ENCODE data around the gene XYLT2.
A peak's percentile ranks its signal among the peaks of the same experiment; 100 is the strongest.

Gene XYLT2

DNA sequence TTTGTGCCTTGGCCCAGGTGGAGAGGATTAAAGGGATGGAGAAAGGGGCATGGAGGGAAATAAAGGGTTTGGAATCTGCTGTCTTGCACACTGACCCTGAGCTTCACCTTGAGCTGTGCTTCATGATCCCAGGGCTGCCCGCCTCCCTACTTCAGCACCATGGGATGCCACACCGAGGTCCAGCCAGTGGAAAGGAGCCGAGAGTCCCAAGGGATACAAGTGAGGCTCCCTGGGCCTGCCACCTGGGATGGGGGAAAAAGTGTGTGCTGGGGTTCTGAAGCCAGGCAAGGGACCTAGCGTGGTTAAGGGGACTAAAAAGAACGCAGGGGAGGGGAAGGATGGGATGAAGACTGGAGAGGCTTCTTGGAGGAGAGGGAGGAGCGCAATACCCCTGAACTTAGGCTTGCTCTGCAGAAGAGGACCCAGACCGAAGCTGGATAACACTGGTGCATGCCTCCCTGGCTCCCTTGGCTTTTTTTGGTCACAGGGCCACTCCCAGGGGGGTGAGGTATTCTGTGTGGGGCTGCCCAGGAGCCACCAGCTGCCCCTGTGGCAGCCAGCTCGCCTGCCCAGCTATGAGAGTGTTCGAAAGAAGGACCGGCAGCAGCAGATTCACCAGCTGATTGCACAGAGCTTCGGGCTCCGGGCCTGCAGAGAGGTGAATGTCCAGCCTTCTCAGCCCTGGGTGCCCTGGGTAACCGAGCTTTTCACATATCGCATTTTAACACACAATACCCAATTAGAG, 19.9 kb downstream of the XYLT2 start:
- no peak for DNase-seq

DNA sequence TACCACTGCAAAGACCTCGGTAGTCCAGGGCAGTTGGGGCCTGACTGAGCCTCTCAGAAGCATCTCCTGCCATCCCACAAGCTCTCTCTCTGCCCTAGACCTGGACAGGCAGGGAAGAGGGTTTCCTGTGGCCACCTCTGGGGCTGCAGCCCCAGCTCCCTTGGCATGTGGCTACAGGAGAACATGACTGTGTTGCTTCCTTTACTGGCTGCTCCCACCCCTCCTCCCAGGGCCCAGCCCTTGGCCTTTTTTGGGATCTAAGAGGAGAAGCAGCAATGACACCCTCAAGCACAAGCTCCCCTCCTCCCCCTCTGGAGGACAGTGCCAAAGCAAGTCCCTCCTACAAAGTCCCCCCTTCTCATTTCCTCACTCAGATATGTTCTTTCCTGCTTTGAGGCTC, 21.5 kb downstream of the XYLT2 start:
- no peak for DNase-seq

DNA sequence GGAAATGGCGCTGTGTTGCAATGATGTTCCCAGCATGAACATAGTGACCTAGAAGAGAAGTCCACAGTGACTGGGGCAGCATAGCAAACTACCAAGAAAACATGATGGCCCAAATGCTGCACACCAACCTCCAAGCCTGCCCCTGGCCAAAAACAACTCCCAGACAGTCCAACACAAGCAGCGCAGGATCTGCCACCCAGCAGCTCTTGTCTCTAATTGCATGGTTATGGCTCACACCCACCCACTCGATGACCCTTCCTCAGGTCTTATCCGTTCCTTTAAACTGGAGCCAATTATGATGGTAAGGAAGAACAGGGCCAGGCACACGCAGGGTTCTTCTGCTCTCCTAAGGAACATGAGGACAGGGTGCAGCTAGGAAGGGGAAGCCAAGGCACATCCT, 24.1 kb downstream of the XYLT2 start:
- DNase-seq, result no peak

DNA sequence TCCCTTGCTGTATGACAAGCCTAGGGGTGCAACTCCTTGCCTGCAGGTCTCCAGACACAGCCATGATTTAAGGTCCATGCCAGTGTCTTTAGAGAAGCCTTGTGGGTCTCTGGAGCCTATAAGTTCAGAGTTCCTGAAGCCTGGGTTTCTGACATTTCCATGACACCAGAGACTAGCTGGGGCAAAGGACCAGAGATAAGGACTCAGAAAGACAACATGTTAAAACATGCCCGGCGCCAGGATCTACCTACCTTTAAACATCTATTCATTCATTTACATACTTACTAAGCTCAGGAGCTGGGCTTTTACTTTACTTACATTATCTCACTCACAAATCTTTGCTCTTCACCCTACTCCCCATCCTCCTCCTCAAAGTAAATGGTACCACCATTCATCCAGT, 25.6 kb downstream of the XYLT2 start:
- no peak for DNase-seq

DNA sequence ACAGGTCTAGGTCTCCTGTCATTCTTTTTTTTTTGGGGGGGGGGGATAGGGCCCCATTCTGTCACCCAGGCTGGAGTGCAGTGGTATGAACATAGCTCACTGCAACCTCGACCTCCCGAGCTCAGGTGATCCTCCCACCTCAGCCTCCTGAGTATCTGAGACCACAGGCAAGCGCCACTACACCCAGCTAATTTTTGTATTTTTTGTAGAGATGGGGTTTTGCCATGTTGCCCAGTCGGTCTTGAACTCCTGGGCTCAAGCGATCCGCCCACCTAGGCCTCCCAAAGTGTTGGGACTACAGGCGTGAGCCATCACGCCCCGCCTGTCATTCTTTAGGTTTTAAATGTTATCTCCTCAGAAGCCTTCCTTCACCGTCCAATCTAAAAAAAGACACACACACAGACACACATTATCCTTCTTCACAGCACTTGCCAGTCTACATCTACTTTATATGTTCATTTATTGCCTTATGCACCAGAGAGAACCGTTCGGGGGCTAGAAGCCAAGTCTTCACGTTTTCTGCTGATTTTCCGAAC, 26.4 kb downstream of the XYLT2 start:
- no peak for DNase-seq

DNA sequence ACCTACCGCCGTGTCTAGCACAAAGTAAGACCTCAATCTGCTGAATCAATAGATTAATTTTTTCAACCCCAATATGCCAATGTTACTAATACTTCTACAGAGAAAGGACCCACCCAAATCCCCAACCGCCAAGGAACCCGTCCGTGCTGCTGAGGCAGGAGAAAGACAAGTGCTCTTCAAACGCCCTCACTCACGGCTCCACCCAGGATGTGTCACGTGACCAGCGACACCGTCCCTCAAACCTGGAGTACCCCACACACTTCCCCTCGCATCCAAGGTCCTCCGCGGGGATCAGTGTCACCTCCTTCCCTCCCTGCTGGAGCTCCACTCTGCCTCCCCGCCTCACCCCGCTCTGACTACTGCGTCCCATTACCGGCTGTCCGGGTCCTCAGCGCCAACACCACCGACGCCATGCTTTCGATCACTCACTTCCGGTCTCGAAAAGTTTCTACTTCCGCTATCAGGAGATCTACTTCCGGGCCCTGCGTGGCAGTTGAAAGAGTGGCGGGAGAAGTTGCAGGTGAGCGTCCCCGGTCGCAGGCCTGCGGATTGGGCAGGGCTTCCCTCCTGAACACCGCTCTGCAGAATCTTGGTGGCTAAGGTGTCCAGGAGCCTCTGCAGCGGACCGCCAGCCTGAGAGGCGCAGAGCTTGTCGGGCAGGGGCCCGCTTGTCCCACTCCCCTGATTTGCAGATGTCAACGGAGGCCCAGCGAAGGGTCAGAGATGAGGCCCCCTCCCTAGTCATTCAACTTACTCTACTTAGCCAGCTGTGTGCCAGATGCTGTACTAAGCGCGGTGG, 27.0 kb downstream of the XYLT2 start, which contains the start of the genes EME1 and MRPL27:
EME1 (plus strand) TSS at position 472 of the 799 bp plus-strand sequence. CDS start 1,980 bp downstream, outside the sequence.
MRPL27 (minus strand) TSS at position 427 of the 799 bp plus-strand sequence; CDS start at position 413, 14 bp downstream.
- DNase-seq, result peak; percentile 72 to 80

DNA sequence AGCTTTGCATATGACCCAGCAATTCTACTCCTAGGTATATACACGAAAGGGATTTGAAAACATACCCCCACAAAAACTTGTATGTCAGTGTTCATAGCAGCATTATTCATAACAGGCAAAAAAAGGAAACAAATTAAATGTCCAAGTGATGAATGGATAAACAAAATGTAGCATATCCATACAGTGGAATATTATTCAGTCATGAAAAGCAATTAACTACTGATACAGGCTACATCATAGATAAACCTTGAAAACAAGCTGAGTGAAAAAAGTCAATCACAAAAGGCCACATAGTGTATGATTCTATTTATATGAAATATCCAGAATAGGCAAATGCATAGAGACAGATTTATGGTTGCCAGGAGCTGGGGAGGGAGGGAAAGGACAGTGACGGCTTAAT, 27.8 kb downstream of the XYLT2 start:
- DNase-seq, result no peak

DNA sequence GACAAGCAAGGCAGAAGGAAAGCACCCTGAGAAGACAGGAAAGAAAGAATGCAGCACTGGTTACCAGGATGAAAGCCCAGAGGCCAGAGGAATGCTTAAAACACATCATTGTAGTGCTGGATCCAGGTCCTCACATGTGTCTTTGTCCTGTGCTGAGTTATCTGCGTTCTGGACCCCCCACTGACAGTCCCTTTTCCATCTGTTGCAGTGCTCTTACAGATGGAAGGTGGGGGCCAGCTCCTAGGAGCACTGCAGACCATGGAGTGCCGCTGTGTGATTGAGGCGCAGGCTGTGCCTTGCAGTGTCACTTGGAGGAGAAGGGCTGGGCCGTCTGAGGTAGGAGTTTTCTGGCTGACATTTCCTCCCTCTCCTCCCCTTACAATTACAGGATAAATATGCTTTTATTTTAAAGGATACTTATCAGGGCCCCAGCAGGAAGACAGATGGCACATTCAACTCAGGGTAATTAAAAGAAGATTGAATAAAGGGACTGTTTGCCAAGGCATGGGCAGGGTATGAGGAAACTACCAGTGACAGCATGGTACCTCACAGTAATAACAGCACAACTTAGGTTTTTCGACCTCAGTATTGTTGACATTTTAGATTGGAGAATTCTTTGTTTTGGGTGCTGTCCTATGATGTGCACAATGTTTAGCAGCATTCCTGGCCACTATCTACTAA, 30.1 kb downstream of the XYLT2 start:
- no peak for DNase-seq

DNA sequence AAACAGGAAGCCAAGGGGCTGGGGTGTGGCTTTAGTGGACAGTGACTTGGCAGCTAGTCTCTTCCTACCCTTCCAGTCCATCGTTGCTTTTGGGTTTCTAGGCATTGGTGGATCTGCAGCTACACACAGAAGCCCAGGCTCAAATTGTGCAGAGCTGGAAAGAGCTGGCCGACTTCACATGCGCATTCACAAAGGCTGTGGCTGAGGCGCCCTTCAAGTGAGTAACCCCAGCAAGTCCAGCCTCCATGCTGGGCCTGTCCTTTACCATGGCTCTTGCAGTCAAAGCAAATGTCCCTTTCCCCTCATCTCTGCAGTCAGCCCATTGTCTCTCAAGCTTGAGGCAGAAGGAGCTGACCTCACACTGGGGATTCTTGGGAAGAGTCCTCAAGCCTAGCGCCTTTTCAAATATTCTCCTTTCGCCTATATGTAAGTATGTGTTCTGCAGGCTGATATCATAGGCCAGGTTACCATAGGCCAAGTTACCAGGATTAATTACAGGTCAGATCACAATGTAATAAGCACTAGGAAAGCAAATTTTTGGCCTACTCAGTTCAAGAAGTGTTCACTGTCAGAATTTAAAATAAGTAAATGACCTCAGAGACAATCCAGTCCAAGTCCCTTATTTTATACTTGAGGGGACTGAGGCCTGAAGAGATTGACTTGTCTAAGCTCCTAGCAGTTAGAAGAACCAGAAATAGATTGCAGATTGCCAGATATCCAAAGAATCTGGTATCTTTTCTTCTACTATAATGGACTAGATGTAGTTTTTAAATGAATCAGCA, 33.6 kb downstream of the XYLT2 start:
- no peak for DNase-seq

DNA sequence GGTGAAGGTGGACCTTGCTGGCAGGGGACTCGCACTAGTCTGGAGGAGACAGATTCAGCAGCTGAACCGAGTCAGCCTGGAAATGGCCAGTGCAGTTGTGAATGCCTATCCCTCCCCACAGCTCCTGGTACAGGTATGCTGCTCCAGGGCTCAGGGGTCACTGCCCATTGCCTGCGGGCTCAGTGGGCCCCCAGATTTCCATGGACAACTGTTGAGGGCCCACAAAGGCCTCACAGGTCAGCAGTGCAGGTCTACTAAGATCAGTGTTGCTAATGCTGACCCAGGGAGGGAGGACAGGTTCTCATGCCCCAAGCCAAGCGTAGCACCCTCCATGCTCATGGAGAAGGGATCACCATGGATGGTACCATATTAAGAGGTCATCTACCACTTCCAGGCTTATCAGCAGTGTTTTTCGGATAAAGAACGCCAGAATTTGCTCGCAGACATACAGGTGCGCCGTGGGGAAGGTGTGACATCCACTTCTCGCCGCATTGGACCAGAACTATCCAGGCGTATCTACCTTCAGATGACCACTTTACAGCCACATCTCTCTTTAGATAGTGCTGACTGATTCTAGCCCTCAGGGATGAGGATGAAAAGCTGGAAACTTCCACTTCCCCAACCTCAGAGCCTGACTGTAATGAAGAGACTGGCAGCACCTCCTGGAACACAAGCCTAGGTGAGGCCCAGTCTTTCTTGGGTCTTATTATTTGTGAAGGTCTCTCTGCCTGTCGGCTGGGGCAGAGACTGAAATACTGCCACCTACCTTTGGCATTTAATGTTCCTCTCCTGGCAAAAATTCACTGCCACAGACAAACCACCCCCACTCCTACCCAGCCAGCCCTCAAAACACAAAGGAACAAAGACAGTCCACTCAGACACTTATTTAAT, 34.7 kb downstream of the XYLT2 start:
- no peak for DNase-seq

DNA sequence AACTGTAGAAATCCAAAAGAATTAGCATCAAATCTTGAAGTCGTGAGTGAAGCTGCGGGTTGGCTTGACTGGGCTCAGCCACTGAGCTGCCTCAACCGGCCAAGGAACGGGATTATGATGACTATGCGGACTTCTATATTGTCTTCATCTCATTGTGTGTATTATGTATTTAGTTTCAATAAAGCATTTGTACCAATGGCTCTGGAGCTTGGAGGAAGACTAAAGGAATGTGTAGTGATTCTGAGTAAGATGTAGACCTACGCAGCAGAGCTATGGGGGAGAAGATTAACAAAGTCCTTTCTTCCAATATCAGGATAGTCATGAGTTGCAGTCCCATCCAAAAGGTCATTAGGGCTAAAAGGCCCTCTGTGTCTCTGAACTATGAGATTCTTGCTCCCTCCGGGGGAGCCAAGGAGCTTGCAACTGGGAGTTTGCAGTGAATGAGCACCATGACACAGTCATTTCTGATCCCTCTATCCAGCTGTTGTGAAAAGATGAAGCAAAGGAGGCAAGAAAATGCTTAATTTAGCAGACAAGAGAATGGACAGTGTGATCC, 35.4 kb downstream of the XYLT2 start:
- no peak for DNase-seq

DNA sequence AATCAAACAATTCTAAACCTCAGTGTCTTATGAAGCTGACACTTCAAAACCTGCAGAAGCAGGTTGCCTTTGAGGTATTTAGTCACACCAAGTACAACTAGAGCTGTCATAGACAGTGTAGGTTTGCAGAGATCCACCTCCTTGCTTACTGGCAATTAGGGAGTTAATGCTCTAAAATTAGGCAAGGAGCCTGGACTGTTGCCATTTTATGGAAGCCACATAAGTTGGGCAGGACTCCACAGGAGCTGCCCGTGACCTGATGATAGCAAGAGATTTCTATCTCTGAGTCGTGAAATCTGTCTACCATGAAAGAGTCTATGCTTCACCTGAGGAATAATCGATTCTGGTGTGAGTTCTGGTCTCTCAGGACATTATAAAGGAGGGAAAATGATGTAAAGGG, 36.0 kb downstream of the XYLT2 start:
- no peak for DNase-seq

DNA sequence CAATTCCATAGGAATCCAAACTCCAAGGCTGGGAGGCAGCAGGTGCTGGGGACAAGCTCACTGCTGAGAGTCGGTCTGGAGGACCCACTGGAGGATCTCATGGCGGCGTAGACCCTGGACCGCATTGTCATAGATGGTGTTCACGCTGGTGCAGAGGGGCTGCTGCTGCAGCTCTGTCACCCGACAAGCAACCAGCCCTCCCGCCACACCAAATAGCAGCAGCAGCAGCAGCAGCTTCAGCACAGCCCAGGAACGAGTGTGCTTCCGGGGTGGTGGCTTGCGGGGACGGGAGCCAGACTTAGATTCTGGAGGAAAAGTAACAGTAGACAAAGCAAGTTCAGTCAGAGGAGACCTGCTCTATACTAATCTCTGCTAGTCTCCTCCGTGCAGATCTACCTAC, 37.0 kb downstream of the XYLT2 start:
- DNase-seq, result no peak

DNA sequence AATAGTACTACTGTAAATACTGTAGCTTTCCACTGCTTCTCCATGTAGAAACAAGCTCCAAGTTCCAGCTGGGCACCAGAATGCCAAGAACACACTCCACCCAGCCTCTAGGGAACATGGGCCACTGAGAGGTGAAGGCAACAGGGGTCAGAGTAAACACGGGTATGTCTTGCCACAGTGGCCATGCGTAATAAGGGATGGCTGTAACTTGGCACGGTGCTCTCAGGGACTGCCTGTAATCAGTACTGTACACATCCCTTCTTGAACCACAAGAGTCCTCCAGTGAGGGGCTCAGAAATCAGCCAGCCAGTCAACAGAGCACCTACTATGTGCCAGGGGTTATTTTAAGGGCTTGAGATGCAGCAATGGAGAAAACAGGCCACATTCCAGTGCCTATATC, 40.6 kb downstream of the XYLT2 start:
- DNase-seq, result no peak

DNA sequence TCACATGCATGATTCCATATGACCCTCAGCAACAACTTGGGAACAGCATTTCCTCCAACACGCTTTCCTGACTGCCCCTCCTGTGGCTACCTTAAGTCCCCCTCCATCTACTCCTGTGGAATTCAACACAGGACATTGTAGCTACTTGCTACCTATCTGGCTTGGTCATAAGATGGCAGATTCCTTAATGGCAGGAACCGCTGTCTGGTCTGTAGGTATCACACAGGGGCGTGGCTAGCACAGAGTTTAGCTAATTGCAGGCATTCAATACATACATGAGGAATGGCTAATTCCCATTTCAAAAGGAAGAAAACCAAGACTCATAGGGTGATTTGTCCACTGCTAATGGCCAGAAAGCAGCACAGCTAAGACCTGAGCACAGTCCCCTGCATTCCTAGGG, 42.8 kb downstream of the XYLT2 start:
- no peak for DNase-seq

DNA sequence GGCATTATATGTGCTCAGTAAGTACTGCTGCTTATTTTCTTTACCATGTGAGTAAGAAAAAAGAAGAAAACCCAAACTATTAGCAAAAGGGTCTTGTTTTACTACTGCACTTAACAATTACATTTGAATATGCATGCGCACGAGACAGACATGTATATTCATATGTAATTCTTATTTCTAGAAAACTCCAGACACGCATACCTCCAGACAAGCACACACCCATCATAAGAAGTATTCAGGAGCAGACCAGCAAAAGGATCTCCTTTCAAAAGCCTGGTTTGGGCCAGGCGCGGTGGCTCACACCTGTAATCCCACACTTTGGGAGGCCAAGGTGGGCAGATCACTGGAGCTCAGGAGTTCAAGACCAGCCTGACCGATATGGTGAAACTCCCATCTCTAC, 43.6 kb downstream of the XYLT2 start:
- DNase-seq, result no peak

DNA sequence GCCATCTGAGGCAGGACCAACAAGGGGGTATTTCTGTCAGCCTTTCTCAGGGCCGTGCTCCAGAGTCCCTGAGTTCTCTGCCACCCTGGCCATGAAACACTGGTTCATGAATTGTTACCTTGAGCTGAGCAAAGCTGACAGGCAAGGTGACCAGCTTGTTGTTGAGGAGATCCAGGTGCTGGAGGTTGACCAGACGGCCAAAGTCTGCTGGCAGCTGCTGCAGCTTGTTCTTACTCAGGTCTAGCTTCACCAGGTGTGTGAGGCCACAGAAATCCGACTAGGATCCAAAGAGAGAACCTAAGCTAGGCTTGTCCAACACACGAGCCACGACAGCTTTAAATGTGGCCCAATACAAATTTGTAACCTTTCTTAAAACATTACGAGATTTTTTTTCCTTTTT, 46.7 kb downstream of the XYLT2 start:
- DNase-seq, result no peak

DNA sequence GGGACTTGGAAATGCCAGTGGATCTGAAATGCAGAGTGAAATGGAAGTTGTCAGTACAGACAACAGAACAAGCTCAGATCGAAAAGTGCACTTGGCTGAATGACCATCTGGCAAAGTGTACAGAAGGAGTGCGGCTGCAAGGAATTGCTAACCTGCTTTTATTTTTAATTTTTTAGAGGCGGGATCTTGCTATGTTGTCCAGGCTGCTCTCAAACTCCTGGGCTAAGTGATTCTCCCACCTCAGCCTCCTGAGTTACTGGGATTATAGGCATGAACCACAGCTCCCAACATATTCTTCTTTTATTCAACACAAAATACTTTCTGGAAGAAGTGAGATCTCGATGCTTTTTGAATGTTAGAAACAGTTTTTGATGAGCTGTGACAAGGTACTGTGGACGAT, 47.8 kb downstream of the XYLT2 start:
- DNase-seq, result no peak

DNA sequence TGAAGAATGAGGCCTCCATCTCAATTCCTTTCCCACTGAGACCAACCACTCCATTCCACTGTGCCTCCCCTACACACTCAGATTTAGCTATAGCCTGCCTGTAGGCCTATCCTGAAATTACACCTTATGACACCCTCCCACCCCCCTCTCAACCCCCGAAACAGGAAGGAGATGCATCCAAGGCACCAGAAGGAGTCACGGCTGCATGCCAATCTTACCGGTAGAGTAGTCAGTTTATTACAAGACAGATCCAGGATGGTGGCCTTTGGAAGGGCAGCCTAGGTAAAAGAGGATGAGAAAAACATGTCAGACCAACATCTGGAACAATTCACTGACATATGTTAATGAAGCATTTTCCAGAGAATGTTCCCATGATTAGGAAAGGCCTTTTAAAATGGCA, 48.8 kb downstream of the XYLT2 start:
- no peak for DNase-seq

DNA sequence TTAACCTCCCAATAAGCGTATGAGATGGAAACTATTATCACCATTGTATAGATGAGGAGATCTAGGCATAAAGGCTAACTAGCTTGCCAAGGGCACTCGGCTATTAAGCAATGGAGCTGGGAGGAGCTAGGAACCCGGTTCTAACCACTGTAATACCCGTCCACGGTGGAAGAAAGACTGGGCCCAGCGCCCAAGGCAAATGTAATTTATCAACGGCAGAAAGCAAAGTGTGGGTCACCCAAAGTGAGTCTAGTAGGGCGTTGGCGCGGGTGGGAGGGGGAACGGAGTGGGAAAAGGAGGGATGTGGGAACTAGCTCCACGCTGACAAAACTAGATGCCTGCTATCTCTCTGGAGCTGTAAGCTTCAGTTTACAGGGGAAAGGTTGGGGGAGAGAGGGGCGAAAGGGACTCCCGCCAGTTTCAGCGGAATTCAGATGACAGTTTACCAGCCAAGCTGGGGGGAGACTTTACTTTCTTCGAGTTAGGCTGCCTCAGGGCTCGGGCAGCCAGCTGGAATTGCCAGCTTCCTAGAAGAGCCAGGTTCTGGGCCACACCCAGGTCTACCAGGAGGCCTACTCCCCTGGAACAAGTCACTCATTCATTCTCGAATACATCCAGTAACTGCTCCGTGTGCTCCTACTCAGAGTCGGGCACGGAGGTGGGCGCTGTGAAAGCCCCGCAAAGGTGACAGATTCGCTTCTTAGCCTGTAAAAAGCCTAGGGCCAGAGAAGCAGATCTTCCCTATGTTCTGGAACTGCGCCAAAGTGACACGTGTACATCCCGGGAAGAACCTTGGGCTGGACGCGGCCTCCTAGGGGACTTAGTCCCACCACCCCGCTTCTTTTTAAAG, 50.6 kb downstream of the XYLT2 start:
- peak; percentile 12 to 25 for DNase-seq

Measured in stimulated activated CD4-positive, alpha-beta T cell treated with anti-CD3 and anti-CD28 coated beads, Interleukin-4, amount 100 ng/mL, for 4 hours (primary cell).